Stimulated activated CD4-positive, alpha-beta T cell treated with anti-CD3 and anti-CD28 coated beads, Interleukin-4, amount 100 ng/mL, for 4 hours (primary cell): ENCODE results near the gene CHRNA4.

Experiments
- DNase-seq, 2 experiments: peaks; one replicate each; pipeline ENCODE4 v3.0.0-alpha.2; 2020

The CHRNA4 gene

GRCh38 chr20:63318391-63319163, 42.6 kb downstream of the CHRNA4 start:
- no peak for DNase-seq

- no peak for DNase-seq
Measured at GRCh38 chr20:63317601-63318291, 43.4 kb downstream of the CHRNA4 start.

- no peak for DNase-seq
Measured at GRCh38 chr20:63317061-63317460, 44.1 kb downstream of the CHRNA4 start.

- no peak for DNase-seq
Measured at GRCh38 chr20:63316502-63316921, 44.6 kb downstream of the CHRNA4 start.

- no peak for DNase-seq
Measured at GRCh38 chr20:63315731-63316491, 45.2 kb downstream of the CHRNA4 start.

GRCh38 chr20:63315240-63315689, 45.9 kb downstream of the CHRNA4 start:
- DNase-seq: no peak

GRCh38 chr20:63314566-63315239, 46.4 kb downstream of the CHRNA4 start:
- no peak for DNase-seq

- no peak for DNase-seq
Measured at GRCh38 chr20:63314015-63314471, 47.1 kb downstream of the CHRNA4 start.

- DNase-seq: no peak
Measured at GRCh38 chr20:63313349-63314014, 47.7 kb downstream of the CHRNA4 start.

- no peak for DNase-seq
Measured at GRCh38 chr20:63312690-63313348, 48.3 kb downstream of the CHRNA4 start.

GRCh38 chr20:63312273-63312672, 48.9 kb downstream of the CHRNA4 start:
- DNase-seq: no peak

GRCh38 chr20:63311833-63312243, 49.3 kb downstream of the CHRNA4 start:
- no peak for DNase-seq

- DNase-seq: no peak
Measured at GRCh38 chr20:63311186-63311832, 49.8 kb downstream of the CHRNA4 start.

GRCh38 chr20:63310265-63310991, 50.7 kb downstream of the CHRNA4 start:
- DNase-seq: no peak

- no peak for DNase-seq
Measured at GRCh38 chr20:63309261-63310071, 51.7 kb downstream of the CHRNA4 start.

- DNase-seq: no peak
Measured at GRCh38 chr20:63308218-63308911, 52.8 kb downstream of the CHRNA4 start.

GRCh38 chr20:63307538-63308217, 53.5 kb downstream of the CHRNA4 start:
- no peak for DNase-seq
